Measurements from ENCODE around the gene UBE2O.

UBE2O gene

GRCh38 chr17:76439314-76439928 is 13.5 kb downstream of the UBE2O start:
- DNase-seq (ENCODE audit: low read depth), result no peak

GRCh38 chr17:76438906-76439305 is 14.0 kb downstream of the UBE2O start:
- no peak for DNase-seq (ENCODE audit: low read depth)

GRCh38 chr17:76437467-76438402 is 15.2 kb downstream of the UBE2O start:
- DNase-seq (ENCODE audit: low read depth), result no peak

- DNase-seq (ENCODE audit: low read depth), result no peak
These were observed 17.2 kb downstream of the UBE2O start for GRCh38 chr17:76435751-76436150.

DNA sequence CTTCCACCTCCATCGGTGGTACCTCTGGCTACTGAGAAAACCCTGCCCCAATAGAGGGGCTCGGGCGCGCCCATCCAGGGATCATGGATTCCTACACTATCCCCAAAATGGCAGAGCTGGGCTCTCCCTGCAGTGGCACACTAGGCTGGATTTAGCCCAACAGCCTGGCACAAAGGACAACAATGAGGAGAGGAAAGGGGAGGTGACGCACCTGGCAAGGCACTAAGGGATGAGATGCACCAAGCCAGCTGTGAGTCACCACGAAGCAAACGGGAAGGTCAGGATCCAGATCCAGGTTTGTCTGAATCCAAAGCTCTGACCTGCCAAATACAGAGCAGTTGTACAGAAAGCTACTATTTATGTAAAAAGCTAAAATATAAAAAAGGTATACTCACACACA is 18.1 kb downstream of the UBE2O start:
- DNase-seq (ENCODE audit: low read depth), result no peak

DNA sequence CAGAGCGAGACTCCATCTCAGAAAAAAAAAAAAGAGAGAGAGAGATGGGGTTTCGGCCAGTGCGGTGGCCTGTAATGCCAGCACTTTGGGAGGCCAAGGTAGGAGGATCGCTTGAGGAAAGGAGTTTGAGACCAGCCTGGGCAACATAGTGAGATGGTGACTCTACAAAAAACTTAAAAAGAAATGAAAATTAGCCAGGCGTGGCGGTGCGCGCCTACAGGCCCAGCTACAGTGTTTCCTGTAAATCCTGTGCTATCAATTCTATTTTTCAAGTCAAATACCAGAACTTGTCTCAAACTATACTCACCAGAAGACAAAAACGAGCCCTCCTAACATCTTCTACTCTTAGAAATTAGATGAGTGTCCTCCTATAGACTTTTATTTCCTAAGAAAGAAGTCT is 19.3 kb downstream of the UBE2O start:
- no peak for DNase-seq (ENCODE audit: low read depth)

GRCh38 chr17:76432712-76433336 is 20.1 kb downstream of the UBE2O start:
- DNase-seq (ENCODE audit: low read depth), result no peak

DNA sequence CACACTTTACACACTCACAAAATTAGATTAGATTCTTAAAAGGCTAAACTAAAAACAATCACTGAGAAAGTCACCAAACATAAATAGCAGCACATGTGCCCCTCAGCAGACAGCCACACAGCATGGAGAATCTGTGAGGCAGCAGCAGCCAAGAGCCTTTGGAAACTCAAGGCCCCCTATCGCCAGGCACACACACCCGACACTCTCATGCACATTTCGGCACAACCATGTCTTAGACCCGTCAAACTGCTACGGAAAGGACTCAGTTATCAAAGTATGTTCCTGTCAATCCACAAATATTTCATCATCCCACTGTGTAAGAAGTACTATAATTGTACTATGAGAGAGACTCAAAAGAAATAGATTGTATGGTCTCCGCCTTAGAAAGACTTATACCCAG is 20.9 kb downstream of the UBE2O start:
- DNase-seq (ENCODE audit: low read depth), result no peak

DNA sequence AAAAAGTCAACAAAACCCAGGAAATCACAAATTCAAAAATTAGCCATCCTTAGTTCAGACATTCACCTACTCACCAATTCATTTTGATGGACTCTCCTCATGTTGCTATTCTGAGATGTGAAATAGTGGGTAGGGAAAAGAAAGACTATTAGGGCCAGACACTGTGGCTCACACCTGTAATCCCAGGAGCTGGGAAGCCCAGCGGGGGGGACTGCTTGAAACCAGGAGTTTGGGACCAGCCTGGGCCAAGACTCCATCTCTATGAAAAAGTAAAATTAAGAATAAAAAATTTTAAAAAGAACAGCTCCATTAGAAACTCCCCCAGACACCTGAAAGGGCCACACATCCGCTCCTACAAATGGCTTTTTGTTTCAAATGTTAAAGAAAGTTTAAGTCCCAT is 21.4 kb downstream of the UBE2O start:
- DNase-seq (ENCODE audit: low read depth), result no peak

GRCh38 chr17:76428511-76428910 is 24.4 kb downstream of the UBE2O start:
- DNase-seq (ENCODE audit: low read depth), result no peak

DNA sequence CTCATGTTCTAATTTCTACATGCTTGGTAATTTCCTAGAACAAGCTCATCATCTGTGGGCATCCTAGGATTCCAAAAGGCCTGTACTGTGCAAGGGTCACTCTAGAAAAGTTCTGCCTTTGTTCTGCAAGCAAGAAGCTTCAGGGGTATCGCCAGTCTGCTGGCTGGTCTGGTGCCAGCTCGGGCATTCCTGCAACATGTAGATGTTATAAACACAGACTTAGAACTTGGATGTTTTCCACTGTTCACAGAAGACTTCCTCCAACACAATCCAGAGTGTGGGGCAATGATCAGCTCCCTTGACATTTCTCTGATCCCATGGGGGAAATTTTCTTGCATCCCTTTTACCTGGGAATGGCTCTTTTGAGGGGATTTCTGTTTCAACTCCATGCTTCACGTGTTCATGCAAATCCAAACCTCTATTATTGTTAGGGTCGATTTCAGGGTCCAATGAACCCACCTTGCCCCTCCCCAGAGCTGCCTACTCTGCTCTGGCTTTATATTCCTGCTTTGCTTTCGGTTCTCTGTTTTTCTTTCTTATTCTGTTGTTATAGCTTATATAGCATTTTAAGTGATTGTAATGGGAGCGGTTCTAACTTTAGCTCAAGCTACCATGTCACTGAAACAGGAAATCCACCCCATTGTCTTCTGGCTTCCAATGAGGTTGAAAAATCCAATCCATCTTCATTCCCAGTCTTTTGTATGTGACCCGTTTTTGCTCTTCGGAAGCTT is 25.3 kb downstream of the UBE2O start:
- no peak for DNase-seq (ENCODE audit: low read depth)

GRCh38 chr17:76426853-76427252 is 26.1 kb downstream of the UBE2O start:
- DNase-seq (ENCODE audit: low read depth), result no peak

DNA sequence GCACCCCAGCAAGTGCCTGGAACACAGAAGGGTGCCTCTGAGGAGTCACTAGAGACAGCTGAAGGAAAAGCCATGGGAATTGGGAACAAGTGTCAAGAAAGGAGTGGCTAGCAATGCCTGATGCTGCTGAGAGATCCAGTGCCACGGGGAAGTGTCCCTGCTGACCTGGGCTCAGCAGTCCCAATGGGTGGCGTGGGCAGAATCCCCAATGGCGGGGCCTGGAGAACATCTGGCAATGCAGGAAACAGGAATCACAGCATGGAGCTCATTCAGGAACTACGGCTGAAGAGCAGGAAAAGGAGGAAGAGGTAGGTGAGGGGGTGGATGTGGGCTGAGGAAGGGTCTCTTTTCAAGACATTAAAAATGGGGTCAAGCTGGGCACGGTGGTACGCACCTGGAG is 30.1 kb downstream of the UBE2O start:
- no peak for DNase-seq (ENCODE audit: low read depth)

DNA sequence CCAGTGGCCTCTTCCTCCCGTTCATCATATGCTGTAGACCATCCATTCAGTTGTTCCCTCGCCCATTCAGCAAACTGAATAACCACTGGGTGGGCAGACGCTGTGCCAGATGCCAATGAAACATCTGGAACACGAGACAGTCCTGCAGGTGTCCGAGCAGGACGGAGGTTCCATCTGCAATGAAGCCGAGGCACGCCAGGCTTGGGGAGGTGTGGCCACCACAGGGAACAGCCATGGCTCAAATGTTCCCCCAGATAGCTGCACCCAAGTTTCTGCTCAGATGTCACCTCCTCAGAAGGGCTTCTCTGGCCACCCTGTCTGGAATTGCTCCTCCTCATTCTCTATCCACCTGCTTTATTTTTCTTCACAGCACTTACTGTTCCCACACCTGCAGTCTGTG is 30.5 kb downstream of the UBE2O start:
- no peak for DNase-seq (ENCODE audit: low read depth)

DNA sequence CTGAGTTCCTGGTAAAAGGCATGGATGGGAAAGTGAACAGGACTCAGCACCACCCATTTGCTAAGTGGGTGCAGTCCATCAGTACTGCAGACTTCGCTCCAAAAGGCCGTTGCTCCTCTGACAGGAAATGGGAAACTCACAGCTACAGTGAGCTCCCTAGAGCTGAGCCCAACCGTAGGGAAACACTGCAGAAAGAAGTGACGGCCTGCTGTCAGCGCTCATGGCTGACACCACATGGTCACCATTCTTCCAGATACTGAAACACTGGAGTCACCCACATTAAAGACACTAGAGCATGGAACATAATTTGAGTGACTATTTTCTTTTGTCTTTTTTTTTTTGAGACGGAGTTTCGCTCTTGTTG is 31.9 kb downstream of the UBE2O start:
- DNase-seq (ENCODE audit: low read depth), result no peak

DNA sequence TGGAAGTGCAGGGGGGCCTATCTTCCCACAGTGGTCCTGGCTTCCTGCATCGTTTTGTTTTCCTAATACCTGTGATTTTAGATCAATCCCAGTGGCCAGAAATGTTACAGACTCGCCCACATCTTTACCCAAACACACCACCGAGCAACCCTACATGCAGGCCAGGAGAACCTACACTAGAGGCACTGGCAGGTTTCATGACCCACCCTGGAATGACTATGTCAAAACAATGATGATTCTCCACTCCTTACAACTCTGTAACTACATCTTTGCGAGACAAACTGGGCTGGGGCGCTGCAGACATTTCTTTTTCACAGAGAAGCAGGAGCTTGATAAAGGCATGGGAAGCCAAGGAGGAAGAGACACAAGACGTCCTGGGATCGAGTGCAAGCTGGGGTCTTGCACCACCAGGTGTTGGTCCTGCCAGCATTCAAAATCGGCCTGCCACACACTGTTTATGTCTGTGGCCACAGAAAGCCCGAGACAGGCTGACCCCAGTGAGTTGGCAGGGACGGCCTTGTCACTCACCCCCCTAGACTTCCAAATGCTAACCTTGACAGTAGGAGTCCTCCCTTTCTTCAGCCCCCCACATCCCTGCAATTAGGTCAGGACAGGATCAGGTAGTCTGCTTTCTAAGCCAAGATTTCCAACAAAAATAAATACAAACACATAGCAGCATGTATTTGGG is 32.5 kb downstream of the UBE2O start:
- DNase-seq (ENCODE audit: low read depth), result no peak

GRCh38 chr17:76419576-76420260 is 33.2 kb downstream of the UBE2O start:
- no peak for DNase-seq (ENCODE audit: low read depth)

- DNase-seq (ENCODE audit: low read depth), result no peak
These were observed 35.3 kb downstream of the UBE2O start for GRCh38 chr17:76417499-76418143.

DNA sequence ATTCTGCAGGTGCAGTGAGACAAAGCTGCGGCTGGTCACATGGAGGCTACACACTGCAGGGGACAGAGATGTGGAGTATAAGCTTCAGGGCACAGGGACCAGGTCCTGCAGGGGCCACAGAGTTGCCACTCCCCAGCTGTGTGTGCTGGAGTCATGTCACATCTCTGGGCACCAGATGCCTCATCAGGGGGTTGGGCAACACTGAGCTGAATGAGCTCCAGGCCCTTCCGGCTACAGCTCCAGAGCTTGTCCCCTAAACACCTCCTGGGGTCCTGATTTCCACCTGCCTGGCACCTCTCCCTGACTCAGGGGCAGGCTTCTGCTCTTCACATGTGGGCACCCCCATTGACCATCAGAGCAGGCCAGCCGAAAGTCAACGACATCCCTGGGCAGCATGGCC is 36.1 kb downstream of the UBE2O start:
- DNase-seq (ENCODE audit: low read depth), result no peak

DNA sequence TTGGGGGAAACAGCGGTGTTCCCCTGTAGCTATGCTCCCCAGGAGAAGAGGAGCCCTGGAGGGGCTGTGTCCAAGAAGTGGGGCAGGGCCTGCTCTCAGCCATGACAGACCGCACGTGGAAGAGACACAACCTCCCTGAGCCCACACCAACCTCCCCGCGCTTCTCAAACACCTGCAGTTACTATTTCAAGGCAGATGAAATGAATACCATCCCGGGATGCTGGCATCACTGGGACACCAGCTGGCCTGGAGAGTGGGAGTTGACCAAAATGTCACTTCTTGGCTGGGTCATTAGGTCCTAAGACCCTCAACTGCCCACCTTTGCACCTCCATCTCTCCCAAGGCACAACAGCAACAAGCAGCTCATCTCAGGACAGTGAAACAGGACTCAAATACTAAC is 36.5 kb downstream of the UBE2O start:
- no peak for DNase-seq (ENCODE audit: low read depth)

- no peak for DNase-seq (ENCODE audit: low read depth)
These were observed 37.2 kb downstream of the UBE2O start for GRCh38 chr17:76415786-76416185.

Data from stromal cell of bone marrow (primary cell).